A549 (cell line): ENCODE data around the gene TFAP2E. TPM values are rescaled to one million over a fixed set of nuclear protein-coding genes. Genes with fewer than 3 reads are reported as not detected.

Experiments used
- ATAC-seq, 2 experiments: fragments of 200-7000 bp in 1 of 2; fragments of >200 bp in 1 of 2; cut with Nextera tagmentation in 1 of 2; cut with Tn5 transposase in 1 of 2; 3 replicates each; pipeline versions ENCODE4 v1.8.0 to v1.9.1; 2018 to 2020; ENCODE audit warnings: mild to moderate bottlenecking in 1 of 2, moderate library complexity in 1 of 2
- CTCF ChIA-PET: fragments of 300-600 bp; sonication (Branson Sonifier 250); formaldehyde crosslinking; extraction: SDS; loops from one replicate; lab custom pipeline; 2021; ENCODE audit warnings: antibody characterized with exemption, inconsistent platforms; lab: Yijun Ruan, JAX
- POLR2A ChIA-PET: fragments of 350-600 bp; formaldehyde crosslinking; extraction: SDS; loops from one replicate; lab custom pipeline; 2021; ENCODE audit warnings: antibody characterized with exemption, inconsistent platforms; lab: Yijun Ruan, JAX
- DNase-seq, 2 experiments: peaks; one replicate each; pipeline versions ENCODE4 v3.0.0 to v3.0.0-alpha.2; 2011 to 2016; ENCODE audit warnings: low read depth in 1 of 2, low spot score in 1 of 2
- FAIRE-seq: peaks from 2 replicates; lab custom pipeline; 2011; peaks lifted over from hg19 to GRCh38; lab: Jason Lieb, UNC
- H3K27ac ChIP-seq, 2 experiments: fragments of >200 bp; sonication (Bioruptor Twin); formaldehyde crosslinking; 3 replicates each; pipeline ENCODE4 v1.5.1; 2016 to 2017
- H3K4me1 ChIP-seq: fragments of >200 bp; sonication (Bioruptor Twin); formaldehyde crosslinking; 3 replicates; pipeline ENCODE4 v1.6.1; 2016
- H3K4me2 ChIP-seq: fragments of >200 bp; sonication (Bioruptor Twin); formaldehyde crosslinking; 3 replicates; pipeline ENCODE4 v1.6.1; 2016
- H3K4me3 ChIP-seq: fragments of >200 bp; sonication (Bioruptor Twin); formaldehyde crosslinking; 3 replicates; pipeline ENCODE4 v1.5.1; 2016
- H3K9me3 ChIP-seq: fragments of >200 bp; sonication (Bioruptor Twin); formaldehyde crosslinking; 3 replicates; pipeline ENCODE4 v1.6.1; 2016
- BCL3 ChIP-seq: fragments of >200 bp; sonication (Bioruptor Twin); formaldehyde crosslinking; IDR thresholded peaks from 3 replicates; pipeline ENCODE4 v1.6.1; 2016
- BHLHE40 ChIP-seq: IDR thresholded peaks from 2 replicates; pipeline ENCODE4 v1.6.1; 2012; ENCODE audit warnings: low read depth, low read length, inconsistent platforms
- CBX2 ChIP-seq: fragments of 200-600 bp; sonication (generic); IDR thresholded peaks from 2 replicates; pipeline ENCODE4 v1.6.1; 2016; ENCODE audit warnings: low read depth, mild to moderate bottlenecking, borderline replicate concordance
- CEBPB ChIP-seq, 2 experiments: fragments of >200 bp in 1 of 2; sonication (Bioruptor Twin) in 1 of 2; formaldehyde crosslinking in 1 of 2; IDR thresholded peaks; 2 replicates each; pipeline ENCODE4 v1.6.1; 2012 to 2016
- CHD2 ChIP-seq: fragments of 150-350 bp; IDR thresholded peaks from 2 replicates; pipeline ENCODE4 v1.6.1; 2014; ENCODE audit warnings: low read length; ENCODE audit not compliant: partially characterized antibody
- CHD4 ChIP-seq: fragments of 200-600 bp; sonication (generic); IDR thresholded peaks from 2 replicates; pipeline ENCODE4 v1.6.1; 2016; ENCODE audit warnings: antibody characterized with exemption, mild to moderate bottlenecking, borderline replicate concordance
- EHF ChIP-seq: fragments of 250-450 bp; sonication (Bioruptor Pico); IDR thresholded peaks from 2 replicates; pipeline ENCODE4 v1.5.0; 2020; ENCODE audit warnings: mild to moderate bottlenecking
- EHMT2 ChIP-seq: fragments of 200-600 bp; sonication (generic); IDR thresholded peaks from 2 replicates; pipeline ENCODE4 v1.6.1; 2016; ENCODE audit warnings: antibody characterized with exemption, low read depth, mild to moderate bottlenecking, moderate library complexity
- EP300 ChIP-seq, 2 experiments: fragments of >200 bp; sonication (Bioruptor Twin); formaldehyde crosslinking; IDR thresholded peaks; 2 replicates in 1 of 2; 3 replicates in 1 of 2; pipeline ENCODE4 v1.6.1; 2016 to 2017
- ESRRA ChIP-seq: fragments of 150-350 bp; IDR thresholded peaks from 2 replicates; pipeline ENCODE4 v1.6.1; 2014; ENCODE audit warnings: mild to moderate bottlenecking, low read length, borderline replicate concordance
- FOSB ChIP-seq: fragments of 250-450 bp; sonication (Bioruptor Pico); IDR thresholded peaks from 2 replicates; pipeline ENCODE4 v1.5.0; 2020; ENCODE audit warnings: mild to moderate bottlenecking, moderate library complexity
- FOSL2 ChIP-seq, 2 experiments: fragments of 450-650 bp in 1 of 2; fragments of >200 bp in 1 of 2; sonication (Bioruptor Twin) in 1 of 2; formaldehyde crosslinking; IDR thresholded peaks; 2 replicates each; pipeline versions ENCODE4 v1.5.0 to v1.6.1; 2016 to 2020; ENCODE audit warnings: mild to moderate bottlenecking in 1 of 2, moderate library complexity in 1 of 2
- HDAC2 ChIP-seq: fragments of 200-600 bp; sonication (generic); IDR thresholded peaks from 2 replicates; pipeline ENCODE4 v1.6.1; 2016
- HEYL ChIP-seq: fragments of 250-450 bp; sonication (Bioruptor Pico); IDR thresholded peaks from 2 replicates; pipeline ENCODE4 v1.8.0; 2021; ENCODE audit warnings: mild to moderate bottlenecking, moderate library complexity
- HOXA7 ChIP-seq: fragments of 250-450 bp; sonication (Bioruptor Pico); IDR thresholded peaks from 2 replicates; pipeline ENCODE4 v1.5.0; 2020; ENCODE audit warnings: mild to moderate bottlenecking, moderate library complexity
- HOXB13 ChIP-seq: fragments of 250-450 bp; sonication (Bioruptor Pico); IDR thresholded peaks from 2 replicates; pipeline ENCODE4 v1.5.0; 2020; ENCODE audit warnings: low read depth, mild to moderate bottlenecking, moderate library complexity
- HOXB5 ChIP-seq: fragments of 250-450 bp; sonication (Bioruptor Pico); IDR thresholded peaks from 2 replicates; pipeline ENCODE4 v1.5.0; 2020; ENCODE audit warnings: mild to moderate bottlenecking, moderate library complexity
- JUN ChIP-seq, 2 experiments: fragments of >200 bp; sonication (Bioruptor Twin); formaldehyde crosslinking; IDR thresholded peaks; 2 replicates in 1 of 2; 3 replicates in 1 of 2; pipeline ENCODE4 v1.6.1; 2016 to 2017
- KDM5A ChIP-seq: fragments of 200-600 bp; sonication (generic); IDR thresholded peaks from 2 replicates; pipeline ENCODE4 v1.6.1; 2016; ENCODE audit warnings: antibody characterized with exemption, mild to moderate bottlenecking
- PHF8 ChIP-seq: fragments of 200-600 bp; sonication (generic); IDR thresholded peaks from 2 replicates; pipeline ENCODE4 v1.6.1; 2016; ENCODE audit warnings: low read depth, mild to moderate bottlenecking, antibody characterized with exemption, moderate library complexity, borderline replicate concordance
- POLR2A ChIP-seq: IDR thresholded peaks from 2 replicates; pipeline ENCODE4 v1.6.1; 2012; ENCODE audit warnings: mild to moderate bottlenecking, low read length
- USF2 ChIP-seq: fragments of 450-650 bp; IDR thresholded peaks from 2 replicates; pipeline ENCODE4 v1.6.1; 2014; ENCODE audit warnings: antibody characterized with exemption
- ZC3H11A ChIP-seq: fragments of 450-650 bp; IDR thresholded peaks from 2 replicates; pipeline ENCODE4 v1.6.1; 2014; ENCODE audit warnings: antibody characterized with exemption, mild to moderate bottlenecking
- ZFP36 ChIP-seq: fragments of 450-650 bp; IDR thresholded peaks from 2 replicates; pipeline ENCODE4 v1.6.1; 2014; ENCODE audit warnings: borderline replicate concordance; ENCODE audit not compliant: partially characterized antibody
- ZNF302 ChIP-seq: fragments of 250-450 bp; sonication (Bioruptor Pico); IDR thresholded peaks from 2 replicates; pipeline ENCODE4 v1.9.0; 2021; ENCODE audit warnings: inconsistent platforms, mild to moderate bottlenecking, moderate library complexity
- WGBS: methylation state at CpG from one replicate; pipeline ENCODE4 v1.1.6; 2017; ENCODE audit errors: missing lambda C conversion rate; 5-methylcytosine and 5-hydroxymethylcytosine counted together
- polyA plus RNA-seq, 4 experiments: library from polyadenylated mRNA; depleted of rRNA in 3 of 4; stranded (reverse); fragments of >200 nt; fragmentation: RNase III in 1 of 4; extraction: RNeasy Plus Mini Kit Qiagen cat#74134 plus additional on column Dnase treatment in 1 of 4; gene quantifications; 2 replicates in 3 of 4; 3 replicates in 1 of 4; pipeline ENCODE4 v1.2.3, GENCODE V29; 2011 to 2017
- TF ChIP-seq, protein P1 (sequence below): fragments of 200-600 bp; sonication (generic); IDR thresholded peaks from 2 replicates; pipeline ENCODE4 v1.6.1; 2016; ENCODE audit warnings: antibody characterized with exemption, mild to moderate bottlenecking, moderate library complexity
- TF ChIP-seq, protein P2 (sequence below): IDR thresholded peaks from 2 replicates; pipeline ENCODE4 v1.6.1; 2012
- TF ChIP-seq, protein P3 (sequence below): fragments of 150-350 bp; IDR thresholded peaks from 2 replicates; pipeline ENCODE4 v1.6.1; 2014; ENCODE audit warnings: low read depth, mild to moderate bottlenecking, low read length

The TFAP2E gene
- polyA plus RNA-seq, 2 of the 4 experiments (the other 2 are of a cell fraction), result 0.16 to 0.31 TPM

- Histone ChIP-seq H3K4me1 (no peaks in the 10 kb centered on the region), H3K4me3 (no peak overlapping the region), H3K27ac (no peak overlapping the region), H3K4me2 (no peak overlapping the region), H3K9me3 (no peaks in the 10 kb centered on the region)
- 95% methylated on average over 3 of the region's 3 CpGs for WGBS
- POLR2A ChIA-PET, result no interaction called here
- no peak for DNase-seq
- FAIRE-seq, result no peak
- TF ChIP-seq KDM5A (no peak), ZNF302 (no peak), BCL3 (no peak)
- ATAC-seq, result no peak
- CTCF ChIA-PET, result no interaction called here
These were observed 27.5 kb downstream of the TFAP2E start for GRCh38 chr1:35600593-35600992.

DNA sequence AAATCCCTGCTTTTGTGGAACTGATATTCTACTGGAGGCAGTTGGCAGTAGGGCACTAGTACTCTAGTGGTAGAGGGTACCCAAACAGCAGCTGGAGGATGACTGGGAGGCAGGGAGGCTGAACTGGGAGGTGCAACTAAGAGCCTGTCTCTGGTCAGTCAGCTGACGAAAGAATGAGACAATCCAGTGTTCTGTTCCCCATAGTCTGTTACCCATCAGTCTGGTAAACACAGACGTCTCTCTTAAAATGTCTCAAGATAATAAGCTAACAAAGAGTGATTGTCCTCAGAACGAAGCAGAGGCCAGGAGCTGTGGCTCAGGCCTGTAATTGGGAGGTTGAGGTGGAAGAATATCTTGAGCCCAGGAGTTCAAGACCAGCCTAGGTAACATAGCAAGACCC, 30.4 kb downstream of the TFAP2E start:
- DNase-seq (no peak), FAIRE-seq (no peak)
- POLR2A ChIA-PET, result no interaction called here
- no peaks in the 10 kb centered on the region for H3K9me3 ChIP-seq
- TF ChIP-seq CEBPB (IDR thresholded peaks at IDR 0.05), result no peak
- TF ChIP-seq HOXA7 (CRISPR knock-in tag), result no peak
- TF ChIP-seq ZFP36, result no peak
- no peak for TF ChIP-seq FOSB (CRISPR knock-in tag)
- TF ChIP-seq FOSL2 (IDR thresholded peaks at IDR 0.05), result no peak
- no peak for TF ChIP-seq FOSL2 (CRISPR knock-in tag; IDR thresholded peaks at IDR 0.05)
- no peak for TF ChIP-seq POLR2A
- no peak for TF ChIP-seq ZC3H11A
- no peak for TF ChIP-seq CHD4
- TF ChIP-seq EHF (CRISPR knock-in tag), result no peak
- TF ChIP-seq KDM5A, result no peak
- no peak for TF ChIP-seq CHD2
- TF ChIP-seq JUN (IDR thresholded peaks at IDR 0.05), result no peak
- TF ChIP-seq, protein P1, sequence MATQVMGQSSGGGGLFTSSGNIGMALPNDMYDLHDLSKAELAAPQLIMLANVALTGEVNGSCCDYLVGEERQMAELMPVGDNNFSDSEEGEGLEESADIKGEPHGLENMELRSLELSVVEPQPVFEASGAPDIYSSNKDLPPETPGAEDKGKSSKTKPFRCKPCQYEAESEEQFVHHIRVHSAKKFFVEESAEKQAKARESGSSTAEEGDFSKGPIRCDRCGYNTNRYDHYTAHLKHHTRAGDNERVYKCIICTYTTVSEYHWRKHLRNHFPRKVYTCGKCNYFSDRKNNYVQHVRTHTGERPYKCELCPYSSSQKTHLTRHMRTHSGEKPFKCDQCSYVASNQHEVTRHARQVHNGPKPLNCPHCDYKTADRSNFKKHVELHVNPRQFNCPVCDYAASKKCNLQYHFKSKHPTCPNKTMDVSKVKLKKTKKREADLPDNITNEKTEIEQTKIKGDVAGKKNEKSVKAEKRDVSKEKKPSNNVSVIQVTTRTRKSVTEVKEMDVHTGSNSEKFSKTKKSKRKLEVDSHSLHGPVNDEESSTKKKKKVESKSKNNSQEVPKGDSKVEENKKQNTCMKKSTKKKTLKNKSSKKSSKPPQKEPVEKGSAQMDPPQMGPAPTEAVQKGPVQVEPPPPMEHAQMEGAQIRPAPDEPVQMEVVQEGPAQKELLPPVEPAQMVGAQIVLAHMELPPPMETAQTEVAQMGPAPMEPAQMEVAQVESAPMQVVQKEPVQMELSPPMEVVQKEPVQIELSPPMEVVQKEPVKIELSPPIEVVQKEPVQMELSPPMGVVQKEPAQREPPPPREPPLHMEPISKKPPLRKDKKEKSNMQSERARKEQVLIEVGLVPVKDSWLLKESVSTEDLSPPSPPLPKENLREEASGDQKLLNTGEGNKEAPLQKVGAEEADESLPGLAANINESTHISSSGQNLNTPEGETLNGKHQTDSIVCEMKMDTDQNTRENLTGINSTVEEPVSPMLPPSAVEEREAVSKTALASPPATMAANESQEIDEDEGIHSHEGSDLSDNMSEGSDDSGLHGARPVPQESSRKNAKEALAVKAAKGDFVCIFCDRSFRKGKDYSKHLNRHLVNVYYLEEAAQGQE, result no peak
- no peak for TF ChIP-seq USF2
- TF ChIP-seq, protein P2, sequence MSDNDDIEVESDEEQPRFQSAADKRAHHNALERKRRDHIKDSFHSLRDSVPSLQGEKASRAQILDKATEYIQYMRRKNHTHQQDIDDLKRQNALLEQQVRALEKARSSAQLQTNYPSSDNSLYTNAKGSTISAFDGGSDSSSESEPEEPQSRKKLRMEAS, result no peak
- TF ChIP-seq, all 56 proteins: peak for 0
- Histone ChIP-seq H3K4me1 (no peaks in the 10 kb centered on the region), H3K27ac (no peak overlapping the region), H3K4me2 (no peak overlapping the region), H3K4me3 (no peak overlapping the region)
- WGBS, result 93% methylated on average over 3 of the region's 3 CpGs
- ATAC-seq, result no peak
- CTCF ChIA-PET, result interaction anchor here (0.7 to 2.3 kb wide), 2 partner anchors 52 to 124 kb away, joined by 3 to 7 read pairs; no protein-coding TSS in a partner anchor

DNA sequence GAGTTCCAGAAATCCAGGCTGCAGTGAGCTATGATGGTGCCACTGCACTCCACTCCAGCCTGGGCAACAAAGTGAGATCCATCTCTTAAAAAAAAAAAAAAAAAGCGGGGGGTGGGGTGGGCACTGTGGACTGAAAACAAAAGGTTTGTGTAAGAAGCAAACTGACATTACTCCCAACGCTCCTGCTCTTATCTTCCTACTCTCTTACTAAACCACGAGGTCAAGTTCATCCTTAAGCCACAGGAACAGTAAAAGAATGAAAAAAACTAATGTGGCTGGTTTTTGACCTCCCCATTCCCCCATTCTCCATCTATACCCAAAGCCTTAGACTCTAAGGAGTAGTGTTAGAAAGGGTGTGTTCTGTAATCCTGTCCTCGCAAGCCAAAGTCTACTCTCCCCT, 30.8 kb downstream of the TFAP2E start:
- ATAC-seq (no peak), DNase-seq (no peak), FAIRE-seq (no peak)
- TF ChIP-seq KDM5A, result no peak
- no peak for TF ChIP-seq HOXB5 (CRISPR knock-in tag)
- no peak for TF ChIP-seq HOXA7 (CRISPR knock-in tag)
- TF ChIP-seq HDAC2, result no peak
- TF ChIP-seq PHF8, result no peak
- no peak for TF ChIP-seq HEYL (CRISPR knock-in tag)
- TF ChIP-seq, protein P3, sequence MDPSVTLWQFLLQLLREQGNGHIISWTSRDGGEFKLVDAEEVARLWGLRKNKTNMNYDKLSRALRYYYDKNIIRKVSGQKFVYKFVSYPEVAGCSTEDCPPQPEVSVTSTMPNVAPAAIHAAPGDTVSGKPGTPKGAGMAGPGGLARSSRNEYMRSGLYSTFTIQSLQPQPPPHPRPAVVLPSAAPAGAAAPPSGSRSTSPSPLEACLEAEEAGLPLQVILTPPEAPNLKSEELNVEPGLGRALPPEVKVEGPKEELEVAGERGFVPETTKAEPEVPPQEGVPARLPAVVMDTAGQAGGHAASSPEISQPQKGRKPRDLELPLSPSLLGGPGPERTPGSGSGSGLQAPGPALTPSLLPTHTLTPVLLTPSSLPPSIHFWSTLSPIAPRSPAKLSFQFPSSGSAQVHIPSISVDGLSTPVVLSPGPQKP, result no peak
- TF ChIP-seq ZNF302, result no peak
- TF ChIP-seq HOXB13 (CRISPR knock-in tag), result no peak
- TF ChIP-seq BHLHE40, result no peak
- TF ChIP-seq JUN (IDR thresholded peaks at IDR 0.05), result no peak
- TF ChIP-seq EP300 (IDR thresholded peaks at IDR 0.05), result no peak
- TF ChIP-seq CEBPB (IDR thresholded peaks at IDR 0.05), result no peak
- no peak for TF ChIP-seq CBX2
- no peak for TF ChIP-seq ESRRA
- TF ChIP-seq EHMT2, result no peak
- ChIA-PET POLR2A (no interaction called here), CTCF (interaction anchor here (0.7 kb wide), 1 partner anchor 52 kb away, joined by 3 read pairs; no protein-coding TSS in a partner anchor)
- Histone ChIP-seq H3K4me3 (no peak overlapping the region), H3K9me3 (no peaks in the 10 kb centered on the region), H3K4me2 (no peak overlapping the region), H3K27ac (no peak overlapping the region), H3K4me1 (no peaks in the 10 kb centered on the region)
- 85% methylated on average over 4 of the region's 4 CpGs for WGBS
